ENCODE data around the gene CREB3.

CREB3 gene

GRCh38 chr9:35700942-35701341 is 31.5 kb upstream of the CREB3 start:
- no peak for DNase-seq (ENCODE audit: low spot score)

DNA sequence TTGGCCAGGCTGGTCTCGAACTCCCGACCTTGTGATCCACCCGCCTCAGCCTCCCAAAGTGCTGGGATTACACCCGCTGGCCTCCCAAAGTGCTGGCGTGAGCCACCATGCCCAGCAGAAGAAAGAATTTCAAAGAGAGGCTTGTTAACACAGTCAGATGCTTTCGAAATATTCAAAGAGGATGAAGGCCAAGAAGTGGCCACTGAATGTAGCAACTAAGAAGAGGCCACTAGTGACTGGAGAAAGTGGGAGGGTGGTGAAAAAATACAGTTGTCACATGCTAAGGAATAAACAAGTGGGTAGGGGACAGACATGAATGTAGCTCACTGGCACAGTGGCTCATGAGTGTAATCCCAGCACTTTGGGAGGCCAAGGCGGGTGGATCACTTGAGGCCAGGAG is 29.8 kb upstream of the CREB3 start:
- DNase-seq (ENCODE audit: low spot score) = no peak

DNA sequence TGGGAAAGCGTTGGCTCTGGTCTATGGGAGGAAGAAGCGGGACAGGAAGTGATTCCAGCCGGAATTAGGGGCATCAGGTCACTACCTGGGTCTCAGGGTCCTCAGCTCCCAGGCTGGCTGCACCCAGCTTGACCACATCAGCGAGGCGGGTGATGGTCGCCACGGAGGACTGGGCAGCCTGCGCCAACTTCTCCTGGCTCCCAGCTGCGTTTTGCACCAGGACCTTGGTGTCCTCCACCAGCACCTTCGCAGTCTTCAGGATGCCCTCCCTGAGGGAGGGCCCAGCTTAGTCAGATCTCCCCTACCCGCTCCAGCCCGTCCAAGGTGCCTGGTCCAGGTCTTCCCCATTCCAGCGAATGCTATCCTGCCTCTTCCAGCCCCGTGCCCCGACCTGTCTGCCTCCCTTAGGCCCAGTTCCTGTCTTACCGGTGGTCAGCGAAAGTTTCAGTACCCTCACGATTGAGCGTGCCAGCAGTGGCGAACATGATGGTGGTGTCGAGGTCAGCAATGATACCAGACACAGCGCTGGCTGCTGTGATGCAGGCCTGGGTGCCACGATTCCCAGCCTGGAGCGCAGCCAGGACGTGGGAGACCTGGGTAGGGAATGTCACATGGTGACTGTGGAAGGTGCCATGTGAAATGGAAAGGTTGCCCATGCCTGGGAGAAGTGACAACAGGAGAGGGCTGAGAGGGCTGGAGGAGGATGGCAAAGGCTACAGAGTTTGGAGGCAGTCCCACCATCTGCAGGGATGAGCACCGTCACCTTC is 28.4 kb upstream of the CREB3 start:
- DNase-seq (ENCODE audit: low spot score) = no peak

DNA sequence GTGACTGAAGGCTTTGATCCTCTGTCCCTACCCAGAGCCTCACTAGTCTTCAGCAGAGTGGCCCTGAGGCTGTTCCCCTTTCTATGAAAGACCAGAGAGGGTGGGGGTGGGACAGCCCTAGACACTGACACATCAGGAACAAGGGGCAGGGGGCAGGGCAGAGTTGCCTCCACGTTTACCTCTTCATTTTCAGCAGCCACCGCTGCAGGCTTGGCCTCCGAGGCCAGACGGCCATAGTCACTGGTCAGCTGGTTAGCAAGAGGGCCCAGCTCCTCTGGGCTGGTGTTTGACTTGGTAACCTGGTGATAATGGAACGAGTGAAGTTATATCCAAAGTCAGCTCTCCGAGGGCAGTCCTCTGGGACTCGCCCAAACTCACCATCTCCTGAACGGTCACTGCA is 27.1 kb upstream of the CREB3 start:
- DNase-seq (ENCODE audit: low spot score) = no peak

- peak; percentile 92 for DNase-seq (ENCODE audit: low spot score)
These were observed 26.5 kb upstream of the CREB3 start for GRCh38 chr9:35705836-35706430.

GRCh38 chr9:35706951-35707350 is 25.5 kb upstream of the CREB3 start:
- no peak for DNase-seq (ENCODE audit: low spot score)

DNA sequence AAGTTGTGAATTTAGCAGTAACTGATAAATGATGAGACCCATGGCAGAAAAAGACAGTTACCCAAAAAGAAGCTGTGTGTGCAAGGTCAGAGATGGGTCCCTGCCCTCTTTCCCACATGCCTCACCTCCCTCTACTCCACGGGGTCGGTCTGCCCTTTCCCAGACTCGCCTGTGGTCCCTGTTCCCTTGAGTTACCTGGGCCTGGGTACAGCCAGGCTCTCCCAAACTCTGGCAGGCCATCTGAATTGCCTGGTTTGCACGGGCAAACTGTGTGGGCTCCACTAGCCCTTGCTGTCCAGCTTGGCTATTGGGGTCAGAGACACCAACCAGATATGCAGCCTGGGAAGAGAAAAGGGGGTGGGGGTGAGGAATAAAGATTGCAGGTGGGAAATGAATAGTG is 24.3 kb upstream of the CREB3 start:
- no peak for DNase-seq (ENCODE audit: low spot score)

GRCh38 chr9:35710818-35711500 is 21.5 kb upstream of the CREB3 start:
- DNase-seq (ENCODE audit: low spot score) = no peak

DNA sequence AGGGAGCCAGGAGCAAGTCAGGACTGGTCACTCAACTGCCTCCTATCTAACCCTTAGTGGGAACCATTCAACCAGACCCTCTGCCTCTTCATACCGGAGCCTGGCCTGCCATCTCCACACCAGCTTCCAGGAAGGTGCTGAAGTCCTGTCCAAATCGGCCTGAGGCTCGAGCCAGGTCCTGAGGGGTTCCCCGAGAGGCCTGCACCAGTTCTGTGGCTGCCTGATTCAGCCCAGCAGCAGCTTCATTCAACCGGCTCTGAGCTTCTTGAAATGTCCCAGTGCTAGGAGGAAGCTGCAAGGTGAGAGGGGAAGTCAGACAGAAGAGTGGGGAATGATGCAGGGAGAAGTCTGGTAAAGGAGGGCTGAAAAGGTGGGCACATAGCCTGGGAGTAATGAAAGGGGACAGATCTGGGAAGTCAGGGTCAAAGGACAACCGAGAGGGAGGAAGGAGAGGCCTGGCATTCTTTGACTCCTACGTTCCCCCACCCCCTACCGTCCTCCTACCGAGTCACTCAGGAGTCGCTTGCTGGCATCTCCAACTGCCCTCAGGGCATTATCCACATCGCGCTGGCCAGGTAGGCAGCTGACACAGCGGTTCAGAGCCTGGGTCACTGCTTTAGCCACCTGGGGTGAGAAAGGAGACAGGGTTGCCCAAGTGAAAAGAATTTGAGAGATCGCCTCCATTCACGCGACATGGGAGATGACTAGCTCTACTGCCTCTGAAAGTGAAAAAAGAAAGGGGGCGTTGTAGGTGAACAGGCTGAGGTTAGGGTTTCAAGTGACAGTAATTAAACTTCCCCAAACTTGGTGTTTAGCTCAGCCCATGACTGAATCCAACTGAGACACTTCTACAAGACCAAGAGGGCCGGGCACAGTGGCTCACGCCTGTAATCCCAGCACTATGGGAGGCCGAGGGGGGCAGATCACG is 20.7 kb upstream of the CREB3 start:
- DNase-seq (ENCODE audit: low spot score) = no peak

DNA sequence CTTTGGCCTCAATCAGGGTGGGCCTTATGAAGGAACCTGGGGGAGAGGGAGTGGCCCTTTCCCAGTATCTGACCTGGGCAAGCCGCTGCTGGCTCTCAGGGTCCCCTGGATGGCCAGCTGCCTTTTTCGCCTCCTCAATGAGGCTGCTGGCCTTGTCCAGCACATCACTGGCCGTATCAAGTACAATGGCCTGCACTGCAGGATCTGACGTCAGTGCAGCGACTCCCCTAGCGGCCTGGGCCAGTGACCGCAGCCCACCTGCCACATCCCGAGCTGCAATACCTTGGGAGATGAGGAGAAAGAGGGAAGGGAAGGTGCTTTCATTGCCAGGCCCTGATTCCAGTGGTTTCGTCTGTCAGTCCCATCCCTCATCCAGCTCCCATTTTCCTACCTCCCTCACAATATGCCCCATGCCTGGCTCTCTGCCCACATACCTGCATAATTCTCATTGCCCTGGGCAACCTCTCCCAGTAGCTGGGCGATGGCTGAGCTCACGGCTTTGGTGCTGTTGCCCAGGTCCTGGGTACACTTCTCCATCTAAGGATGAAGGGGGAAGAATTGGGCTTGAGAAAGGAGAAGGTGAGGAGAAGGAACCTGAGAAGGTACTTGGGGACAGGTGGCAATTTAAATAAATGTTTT is 19.6 kb upstream of the CREB3 start:
- DNase-seq (ENCODE audit: low spot score) = no peak

DNA sequence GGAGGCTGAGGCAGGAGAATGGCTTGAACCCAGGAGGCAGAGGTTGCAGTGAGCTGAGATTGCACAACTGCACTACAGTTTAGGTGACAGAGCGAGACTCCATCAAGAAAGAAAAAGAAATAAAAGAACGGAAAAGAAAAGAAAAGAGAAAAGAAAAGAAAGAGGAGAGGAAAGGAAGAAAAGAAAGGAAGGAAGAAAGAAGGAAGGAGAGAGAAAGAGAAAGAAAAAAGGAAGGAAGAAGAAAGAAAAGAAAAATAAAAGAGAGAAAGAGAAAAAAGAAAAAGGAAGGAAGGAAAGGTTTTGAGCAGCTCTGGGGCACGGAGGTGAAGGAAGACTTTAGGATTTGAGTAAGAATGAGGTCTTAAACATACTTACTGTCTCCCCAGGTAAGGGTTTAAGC is 18.9 kb upstream of the CREB3 start:
- no peak for DNase-seq (ENCODE audit: low spot score)

GRCh38 chr9:35714123-35714522 is 18.3 kb upstream of the CREB3 start:
- peak; percentile 71 for DNase-seq (ENCODE audit: low spot score)

GRCh38 chr9:35714579-35715252 is 17.8 kb upstream of the CREB3 start:
- DNase-seq (ENCODE audit: low spot score) = no peak

DNA sequence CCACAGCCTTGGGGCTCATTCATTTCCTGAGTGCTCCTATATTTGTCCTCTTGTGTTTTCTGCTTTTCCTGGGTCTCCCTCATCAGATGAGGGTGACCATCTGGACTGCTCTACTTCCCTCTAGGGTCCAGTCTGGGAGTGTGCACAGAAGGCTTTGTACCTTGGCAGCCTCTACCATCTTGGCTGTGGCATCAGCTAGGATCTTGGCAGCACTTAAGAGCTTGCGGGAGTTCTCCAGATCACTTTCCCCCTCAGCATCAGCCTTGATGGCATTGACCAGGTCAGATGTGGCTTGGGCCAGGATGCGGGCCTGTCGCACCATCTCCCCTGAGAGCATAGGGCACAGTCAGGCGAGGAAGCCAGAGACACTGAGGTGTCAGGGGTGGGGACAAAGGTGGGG is 16.2 kb upstream of the CREB3 start:
- DNase-seq (ENCODE audit: low spot score) = peak; percentile 95

- DNase-seq (ENCODE audit: low spot score) = no peak
These were observed 15.2 kb upstream of the CREB3 start for GRCh38 chr9:35717132-35717870.

DNA sequence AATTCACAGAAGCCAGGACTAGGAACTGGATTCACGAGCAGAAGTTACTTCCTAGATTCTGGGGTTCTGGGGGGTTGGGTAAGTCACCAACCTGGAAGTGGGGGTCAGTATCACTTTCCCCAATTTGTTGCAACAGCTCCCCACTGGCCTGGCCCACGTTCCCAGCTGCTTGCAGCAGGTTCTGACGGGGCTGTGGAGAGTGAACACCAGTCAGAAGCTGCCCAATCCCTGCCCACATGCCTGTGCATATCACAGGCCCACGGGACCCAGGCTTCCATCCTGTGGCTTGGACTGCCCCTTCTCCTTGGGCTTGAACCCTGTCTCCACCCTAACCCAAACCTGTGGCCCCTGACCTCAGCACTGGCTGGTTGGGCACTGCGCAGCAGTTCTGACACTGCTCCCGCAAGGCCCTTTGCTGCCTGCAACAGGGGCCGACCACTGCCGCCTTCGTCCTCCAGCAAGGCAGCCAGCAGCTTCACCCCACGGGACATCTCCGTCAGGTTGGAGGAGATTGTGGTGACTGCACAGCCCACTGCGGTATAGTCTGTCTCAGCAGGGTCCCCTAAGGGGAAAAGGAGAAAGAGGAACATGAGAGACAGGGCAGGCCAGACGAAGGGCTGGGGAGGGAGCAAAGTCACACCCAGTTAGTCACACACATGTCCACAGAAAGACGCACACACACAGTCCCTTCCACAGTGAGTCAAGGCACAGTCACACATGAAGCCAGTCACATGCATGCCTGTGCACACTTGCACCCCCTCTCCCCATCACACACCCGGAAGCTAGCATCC is 13.6 kb upstream of the CREB3 start:
- DNase-seq (ENCODE audit: low spot score) = no peak

DNA sequence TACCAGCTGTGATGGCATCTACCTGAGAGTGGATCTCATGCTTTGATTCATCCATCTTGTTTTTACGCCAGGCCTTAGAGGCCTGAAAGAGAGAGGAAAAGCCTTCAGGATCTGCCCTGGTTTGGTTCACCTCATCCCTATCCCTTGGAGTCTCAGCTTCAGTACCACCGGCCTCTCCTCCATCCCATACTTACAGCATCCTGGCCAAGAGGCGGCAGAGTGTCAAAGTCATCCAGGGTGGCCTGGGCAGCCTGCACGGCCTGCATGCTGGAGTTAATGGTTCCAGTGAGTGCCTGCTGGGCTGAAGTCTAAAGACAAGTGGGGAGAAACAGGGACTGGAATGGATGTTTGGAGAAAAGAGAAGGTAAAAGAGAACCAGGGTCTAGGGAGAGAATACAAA is 12.9 kb upstream of the CREB3 start:
- DNase-seq (ENCODE audit: low spot score) = no peak

- DNase-seq (ENCODE audit: low spot score) = no peak
These were observed 9.0 kb upstream of the CREB3 start for GRCh38 chr9:35723426-35723825.

- DNase-seq (ENCODE audit: low spot score) = no peak
These were observed 8.6 kb upstream of the CREB3 start for GRCh38 chr9:35723908-35724307.

- no peak for DNase-seq (ENCODE audit: low spot score)
These were observed 7.1 kb upstream of the CREB3 start for GRCh38 chr9:35725362-35725761.
